CD14-positive monocyte (primary cell): ENCODE data around the gene HTR2A. TPM values are rescaled to one million over a fixed set of nuclear protein-coding genes. Genes with fewer than 3 reads are reported as not detected.

Experiments
- DNase-seq, 3 donors: peaks; one replicate each; pipeline ENCODE4 v3.0.0-alpha.2; 2011 to 2022
- H2AFZ ChIP-seq: 2 replicates; pipeline ENCODE4 v1.6.0; 2012; ENCODE audit warnings: mild to moderate bottlenecking, low read depth, low read length, inconsistent platforms; ENCODE audit not compliant: insufficient read depth, poor library complexity, severe bottlenecking
- H3K27ac ChIP-seq, 2 donors: 1 replicate in 1 of 2; 2 replicates in 1 of 2; pipeline ENCODE4 v1.5.1; 2012 to 2013; ENCODE audit warnings: low read length in 2 of 2, control low read depth in 1 of 2, inconsistent platforms in 1 of 2, low read depth in 1 of 2, mild to moderate bottlenecking in 1 of 2
- H3K27me3 ChIP-seq, 2 donors: one replicate each; pipeline versions ENCODE4 v1.6.0 to v1.6.1; 2011 to 2013; ENCODE audit warnings: low read length in 2 of 2; ENCODE audit not compliant: control insufficient read depth in 2 of 2, insufficient read depth in 2 of 2
- H3K36me3 ChIP-seq, 2 donors: replicated peaks in 1 of 2; 1 replicate in 1 of 2; 2 replicates in 1 of 2; pipeline versions ENCODE4 v1.5.1 to v1.6.1; 2012 to 2013; ENCODE audit warnings: low read length in 2 of 2, control low read depth in 1 of 2, inconsistent platforms in 1 of 2, mild to moderate bottlenecking in 1 of 2; ENCODE audit not compliant: insufficient read depth in 2 of 2, control insufficient read depth in 1 of 2
- H3K4me1 ChIP-seq, 2 donors: 1 replicate in 1 of 2; 2 replicates in 1 of 2; pipeline versions ENCODE4 v1.5.1 to v1.6.1; 2012 to 2013; ENCODE audit warnings: low read length in 2 of 2, control low read depth in 1 of 2, inconsistent platforms in 1 of 2, mild to moderate bottlenecking in 1 of 2, moderate library complexity in 1 of 2; ENCODE audit not compliant: insufficient read depth in 2 of 2, control insufficient read depth in 1 of 2
- H3K4me2 ChIP-seq: replicated peaks from 2 replicates; pipeline ENCODE3; 2012; ENCODE audit warnings: low read length, moderate library complexity, mild to moderate bottlenecking; ENCODE audit not compliant: poor library complexity, severe bottlenecking; ENCODE audit errors: extremely low read depth
- H3K4me3 ChIP-seq, 3 experiments: fragments of 200-600 bp in 1 of 3; sonication (generic) in 1 of 3; replicated peaks in 1 of 3; 1 replicate in 2 of 3; 2 replicates in 1 of 3; pipeline ENCODE4 v1.5.1; 2011 to 2013; ENCODE audit warnings: low read length in 3 of 3, mild to moderate bottlenecking in 3 of 3, control low read depth in 2 of 3, low read depth in 2 of 3, inconsistent platforms in 1 of 3, moderate library complexity in 1 of 3
- H3K79me2 ChIP-seq: 2 replicates; pipeline ENCODE4 v1.6.0; 2012; ENCODE audit warnings: mild to moderate bottlenecking, control low read depth, inconsistent platforms, low read length, moderate library complexity; ENCODE audit not compliant: insufficient read depth
- H3K9ac ChIP-seq: 2 replicates; pipeline ENCODE4 v1.6.0; 2017; ENCODE audit warnings: low read length, mild to moderate bottlenecking; ENCODE audit not compliant: insufficient read depth, poor library complexity, severe bottlenecking
- H3K9me3 ChIP-seq, 2 donors: replicated peaks in 1 of 2; 1 replicate in 1 of 2; 2 replicates in 1 of 2; pipeline versions ENCODE4 v1.5.1 to v1.6.1; 2012 to 2013; ENCODE audit warnings: low read length in 2 of 2, control low read depth in 1 of 2; ENCODE audit not compliant: control insufficient read depth in 1 of 2, insufficient read depth in 1 of 2
- H4K20me1 ChIP-seq: 2 replicates; pipeline ENCODE4 v1.6.0; 2012; ENCODE audit warnings: mild to moderate bottlenecking, low read length, control low read depth, moderate library complexity; ENCODE audit not compliant: insufficient read depth
- H3K27ac Mint-ChIP-seq, 7 donors: one replicate each; pipeline ENCODE4 v1.8.0; 2020; ENCODE audit warnings: mild to moderate bottlenecking in 7 of 7, mixed read lengths in 7 of 7, moderate library complexity in 6 of 7, inconsistent platforms in 2 of 7
- H3K27me3 Mint-ChIP-seq, 3 donors: one replicate each; pipeline ENCODE4 v1.8.0; 2021 to 2022; ENCODE audit warnings: low read depth in 3 of 3, mild to moderate bottlenecking in 3 of 3, mixed read lengths in 3 of 3, moderate library complexity in 3 of 3, inconsistent platforms in 1 of 3
- H3K36me3 Mint-ChIP-seq, 2 donors: one replicate each; pipeline ENCODE4 v1.8.0; 2020; ENCODE audit warnings: mixed read lengths in 2 of 2, inconsistent platforms in 1 of 2, mild to moderate bottlenecking in 1 of 2
- H3K4me1 Mint-ChIP-seq: one replicate; pipeline ENCODE4 v1.8.0; 2020; ENCODE audit warnings: mild to moderate bottlenecking, mixed read lengths
- H3K4me3 Mint-ChIP-seq, 2 donors: one replicate each; pipeline ENCODE4 v1.8.0; 2020; ENCODE audit warnings: mild to moderate bottlenecking in 2 of 2, mixed read lengths in 2 of 2, moderate library complexity in 1 of 2
- H3K9me3 Mint-ChIP-seq, 7 donors: one replicate each; pipeline ENCODE4 v1.8.0; 2020 to 2022; ENCODE audit warnings: mixed read lengths in 7 of 7, mild to moderate bottlenecking in 6 of 7, moderate library complexity in 6 of 7, inconsistent platforms in 2 of 7
- CTCF ChIP-seq: fragments of 200-600 bp; IDR thresholded peaks from one replicate; pipeline ENCODE4 v1.8.0; 2022; ENCODE audit warnings: antibody characterized with exemption, mild to moderate bottlenecking
- WGBS: methylation state at CpG from one replicate; pipeline ENCODE4 v1.1.5; 2013; ENCODE audit warnings: missing lambda C conversion rate; ENCODE audit not compliant: insufficient coverage; 5-methylcytosine and 5-hydroxymethylcytosine counted together
- intact Hi-C, 2 donors: fragments of 100-400 bp; cut with micrococcal nuclease; formaldehyde crosslinking; loops; one replicate each; pipeline versions ENCODE4 v1.15.0 to v1.15.1; 2023
- polyA plus RNA-seq, 3 donors: library from polyadenylated mRNA; depleted of rRNA in 1 of 3; unstranded in 2 of 3; stranded (reverse) in 1 of 3; fragments of 300-500 nt in 2 of 3; fragments of >200 nt in 1 of 3; fragmentation: Illumina TruSeq in 2 of 3; gene quantifications; 1 replicate in 2 of 3; 2 replicates in 1 of 3; pipeline ENCODE4 v1.2.3, GENCODE V29; 2012 to 2021

Gene HTR2A
- polyA plus RNA-seq, 3 donors = not detected

DNA sequence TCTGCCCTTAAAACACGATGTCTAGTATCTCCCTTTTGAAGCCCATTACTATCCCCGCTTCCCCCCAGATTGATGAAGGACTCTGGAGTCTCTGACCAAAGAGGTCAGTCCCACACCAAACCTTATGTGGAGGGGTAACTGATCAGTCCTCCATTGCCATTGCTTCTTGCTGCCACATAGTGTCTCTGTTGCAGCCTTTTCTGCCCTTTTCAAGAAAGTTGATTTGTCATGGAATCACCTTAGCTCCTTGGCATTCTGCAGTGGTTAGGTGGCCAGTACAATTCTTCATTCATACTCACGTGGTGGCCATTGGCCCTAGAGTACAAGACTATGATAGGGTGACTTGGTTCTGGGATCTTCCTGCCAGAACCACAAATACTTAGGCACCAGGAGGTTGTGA, 8.4 kb upstream of the HTR2A start:
- no peaks in the 10 kb centered on the region for H3K4me1 ChIP-seq
- H3K9me3 ChIP-seq = no peaks in the 10 kb centered on the region
- no peak overlapping the region for H2AFZ ChIP-seq
- H3K36me3 ChIP-seq = no peaks in the 10 kb centered on the region
- no peak overlapping the region for H3K9ac ChIP-seq
- no peak overlapping the region for H3K4me3 ChIP-seq
- H3K4me2 ChIP-seq = no peak overlapping the region
- DNase-seq = no peak
- H4K20me1 ChIP-seq = no peaks in the 10 kb centered on the region
- Mint-ChIP-seq H3K4me1 (no peaks in the 10 kb centered on the region), H3K4me3 (no peak overlapping the region), H3K36me3 (no peaks in the 10 kb centered on the region), H3K27ac (no peak overlapping the region), H3K27me3 (peaks cover 0 to 3% (median 2%) of the 10 kb centered on the region in 3 donors), H3K9me3 (no peaks in the 10 kb centered on the region)
- no peak for TF ChIP-seq CTCF
- H3K27me3 ChIP-seq = no peaks in the 10 kb centered on the region
- H3K79me2 ChIP-seq = no peaks in the 10 kb centered on the region
- WGBS = no CpG with 5 or more reads among the region's 3 CpGs
- intact Hi-C loops = no loop called here
- H3K27ac ChIP-seq = no peak overlapping the region

DNA sequence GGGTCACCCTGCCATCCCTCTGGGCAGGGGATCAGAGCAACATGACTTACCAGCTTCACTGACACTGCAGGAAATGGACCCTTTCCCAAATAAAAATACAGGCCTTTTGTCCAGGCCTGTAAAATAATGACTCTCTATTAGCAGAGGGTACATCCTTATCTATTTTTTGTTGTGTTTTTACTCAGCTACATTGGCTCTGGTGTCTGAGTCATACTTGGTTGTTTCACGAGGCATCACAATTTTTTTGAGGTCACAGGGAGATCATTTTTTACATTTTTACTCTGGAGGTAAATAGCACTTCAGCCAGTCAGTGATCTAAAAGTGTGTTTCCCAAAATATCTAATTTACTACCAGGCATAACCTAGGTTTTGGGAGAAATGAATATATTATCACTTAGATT, 6.9 kb upstream of the HTR2A start:
- no CpG with 5 or more reads among the region's 1 CpG for WGBS
- no peak overlapping the region for H3K4me2 ChIP-seq
- TF ChIP-seq CTCF = no peak
- Mint-ChIP-seq H3K36me3 (no peaks in the 10 kb centered on the region), H3K4me3 (no peak overlapping the region), H3K4me1 (no peaks in the 10 kb centered on the region), H3K9me3 (no peaks in the 10 kb centered on the region), H3K27ac (no peak overlapping the region), H3K27me3 (peaks cover 0 to 3% (median 2%) of the 10 kb centered on the region in 3 donors)
- no peaks in the 10 kb centered on the region for H3K79me2 ChIP-seq
- H3K27ac ChIP-seq = no peak overlapping the region
- H3K9ac ChIP-seq = no peak overlapping the region
- no peaks in the 10 kb centered on the region for H3K27me3 ChIP-seq
- no peak overlapping the region for H2AFZ ChIP-seq
- no peak overlapping the region for H3K4me3 ChIP-seq
- H3K36me3 ChIP-seq = no peaks in the 10 kb centered on the region
- H3K4me1 ChIP-seq = no peaks in the 10 kb centered on the region
- no peak for DNase-seq
- intact Hi-C loops = no loop called here
- H4K20me1 ChIP-seq = no peaks in the 10 kb centered on the region
- H3K9me3 ChIP-seq = no peaks in the 10 kb centered on the region
